PFSK-1 (cell line): ENCODE measurements around the gene KIAA1755.

Source experiments
- POLR2AphosphoS5 ChIP-seq: IDR thresholded peaks from 2 replicates; pipeline ENCODE4 v1.6.1; 2012; ENCODE audit warnings: low read depth, mild to moderate bottlenecking, control low read depth, low read length, moderate library complexity
- SIN3A ChIP-seq: IDR thresholded peaks from 2 replicates; pipeline ENCODE4 v1.6.1; 2012; ENCODE audit warnings: mild to moderate bottlenecking, low read length, moderate library complexity, borderline replicate concordance; ENCODE audit not compliant: insufficient read depth
- TAF1 ChIP-seq: IDR thresholded peaks from 2 replicates; pipeline ENCODE4 v1.6.1; 2012; ENCODE audit warnings: low read length, control low read depth, borderline replicate concordance; ENCODE audit not compliant: insufficient read depth
- TF ChIP-seq, protein P1 (sequence below), 2 experiments: IDR thresholded peaks; 2 replicates each; pipeline versions ENCODE4 v1.6.1 to v1.8.0; 2011 to 2012; ENCODE audit warnings: low read depth in 2 of 2, low read length in 2 of 2, control low read depth in 1 of 2, inconsistent platforms in 1 of 2, mild to moderate bottlenecking in 1 of 2, moderate library complexity in 1 of 2; ENCODE audit not compliant: insufficient read depth in 1 of 2

DNA sequence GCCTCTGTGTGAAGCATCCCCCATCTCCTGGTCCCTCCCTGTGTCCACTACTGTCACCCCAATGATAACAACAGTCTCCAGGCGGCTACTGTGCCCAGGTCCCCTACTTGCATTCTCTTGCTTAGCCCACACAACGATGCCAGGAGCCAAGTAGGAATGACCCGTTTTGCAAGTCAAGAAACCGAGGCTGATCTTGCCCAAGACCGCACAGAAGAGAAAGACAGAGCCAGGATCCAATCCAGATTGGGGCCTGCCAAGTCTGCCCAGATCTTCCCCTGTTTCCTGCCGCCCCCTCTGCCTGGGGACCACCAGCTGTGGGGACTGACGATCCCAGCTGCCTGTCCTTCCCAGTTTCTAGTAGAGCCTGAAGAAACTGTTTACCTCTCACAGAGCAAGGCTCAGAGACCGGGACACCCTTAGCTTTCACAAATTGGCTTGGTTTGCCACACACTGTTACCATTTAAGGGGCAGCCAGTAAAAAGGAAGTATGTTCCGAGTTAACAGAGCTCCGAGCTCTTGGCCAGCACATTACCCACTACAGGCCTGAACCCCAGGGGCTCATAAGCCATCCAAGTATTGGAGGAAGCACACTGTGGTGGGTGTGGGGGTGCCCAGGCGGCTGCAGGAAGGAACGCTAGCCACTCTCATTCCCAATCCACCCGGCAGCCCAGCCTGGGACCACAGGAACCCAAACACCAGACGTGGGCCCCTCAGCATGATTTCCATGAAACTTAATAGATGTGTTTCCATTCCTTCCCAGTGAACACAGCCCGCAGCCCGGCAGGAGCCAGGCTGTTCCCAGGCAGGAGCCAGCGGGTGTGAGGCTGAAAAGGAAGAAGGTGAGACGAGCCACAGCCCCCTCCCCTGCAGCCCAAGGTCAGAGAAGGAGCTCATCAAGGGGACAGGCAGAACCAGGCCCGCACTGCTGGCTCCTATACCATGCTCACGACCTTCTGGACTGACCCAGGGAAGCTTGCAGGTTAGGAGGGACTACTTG is 7.9 kb downstream of the KIAA1755 start:
- TF ChIP-seq POLR2AphosphoS5 (no peak), TAF1 (no peak), SIN3A (no peak)
- TF ChIP-seq, protein P1, sequence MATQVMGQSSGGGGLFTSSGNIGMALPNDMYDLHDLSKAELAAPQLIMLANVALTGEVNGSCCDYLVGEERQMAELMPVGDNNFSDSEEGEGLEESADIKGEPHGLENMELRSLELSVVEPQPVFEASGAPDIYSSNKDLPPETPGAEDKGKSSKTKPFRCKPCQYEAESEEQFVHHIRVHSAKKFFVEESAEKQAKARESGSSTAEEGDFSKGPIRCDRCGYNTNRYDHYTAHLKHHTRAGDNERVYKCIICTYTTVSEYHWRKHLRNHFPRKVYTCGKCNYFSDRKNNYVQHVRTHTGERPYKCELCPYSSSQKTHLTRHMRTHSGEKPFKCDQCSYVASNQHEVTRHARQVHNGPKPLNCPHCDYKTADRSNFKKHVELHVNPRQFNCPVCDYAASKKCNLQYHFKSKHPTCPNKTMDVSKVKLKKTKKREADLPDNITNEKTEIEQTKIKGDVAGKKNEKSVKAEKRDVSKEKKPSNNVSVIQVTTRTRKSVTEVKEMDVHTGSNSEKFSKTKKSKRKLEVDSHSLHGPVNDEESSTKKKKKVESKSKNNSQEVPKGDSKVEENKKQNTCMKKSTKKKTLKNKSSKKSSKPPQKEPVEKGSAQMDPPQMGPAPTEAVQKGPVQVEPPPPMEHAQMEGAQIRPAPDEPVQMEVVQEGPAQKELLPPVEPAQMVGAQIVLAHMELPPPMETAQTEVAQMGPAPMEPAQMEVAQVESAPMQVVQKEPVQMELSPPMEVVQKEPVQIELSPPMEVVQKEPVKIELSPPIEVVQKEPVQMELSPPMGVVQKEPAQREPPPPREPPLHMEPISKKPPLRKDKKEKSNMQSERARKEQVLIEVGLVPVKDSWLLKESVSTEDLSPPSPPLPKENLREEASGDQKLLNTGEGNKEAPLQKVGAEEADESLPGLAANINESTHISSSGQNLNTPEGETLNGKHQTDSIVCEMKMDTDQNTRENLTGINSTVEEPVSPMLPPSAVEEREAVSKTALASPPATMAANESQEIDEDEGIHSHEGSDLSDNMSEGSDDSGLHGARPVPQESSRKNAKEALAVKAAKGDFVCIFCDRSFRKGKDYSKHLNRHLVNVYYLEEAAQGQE (IDR thresholded peaks at IDR 0.05; ENCODE audit: insufficient read depth in 1 of 2, low read depth in 2 of 2, low read length in 2 of 2), result no peak
